GM10266 (cell line): ENCODE data around the gene ANKH.

Experiments used
- DNase-seq: peaks from one replicate; pipeline ENCODE4 v3.0.0; 2012; ENCODE audit errors: extremely low spot score
- TF ChIP-seq, protein P1 (sequence below): IDR thresholded peaks from 2 replicates; pipeline ENCODE4 v1.5.1; 2012; ENCODE audit warnings: mild to moderate bottlenecking, low read depth; ENCODE audit not compliant: control insufficient read depth, insufficient read depth; ENCODE audit errors: missing control alignments

Gene ANKH

DNA sequence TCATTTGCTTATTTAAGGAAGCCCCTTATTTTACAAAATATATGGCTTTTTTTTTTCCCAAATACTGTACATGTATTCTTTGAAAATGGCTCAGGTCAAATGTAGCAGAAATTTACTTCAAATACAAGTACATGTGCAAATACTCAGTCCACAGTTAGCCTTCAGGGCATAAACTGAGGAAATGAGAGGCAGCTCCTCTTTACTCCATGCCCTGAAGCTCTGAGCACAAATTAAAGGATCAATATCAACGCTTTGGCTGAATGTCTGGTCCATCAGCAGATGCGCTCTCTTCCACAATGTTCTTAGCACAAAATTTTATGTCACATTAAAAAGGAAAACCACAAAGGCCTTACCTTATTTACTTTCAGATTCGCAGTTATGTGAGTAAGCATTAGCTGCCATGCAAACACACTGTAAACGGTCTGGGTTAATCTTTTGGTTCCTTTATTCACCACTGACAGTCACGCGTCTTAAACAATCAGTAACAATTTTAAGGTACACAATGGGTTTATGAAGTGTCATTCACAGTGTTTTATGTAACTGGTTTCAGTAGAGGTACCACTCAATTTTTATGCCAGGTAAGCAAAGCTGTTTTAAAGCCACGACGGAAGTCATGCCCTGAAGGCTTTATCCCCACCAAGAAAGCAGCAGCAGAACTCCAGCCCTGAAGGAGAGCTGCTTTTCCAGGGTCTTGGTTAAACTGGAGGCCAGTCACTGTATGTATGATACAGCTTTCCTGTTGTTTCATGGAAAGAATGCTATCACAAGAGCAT lies 103.7 kb downstream of the ANKH start:
- TF ChIP-seq, protein P1, sequence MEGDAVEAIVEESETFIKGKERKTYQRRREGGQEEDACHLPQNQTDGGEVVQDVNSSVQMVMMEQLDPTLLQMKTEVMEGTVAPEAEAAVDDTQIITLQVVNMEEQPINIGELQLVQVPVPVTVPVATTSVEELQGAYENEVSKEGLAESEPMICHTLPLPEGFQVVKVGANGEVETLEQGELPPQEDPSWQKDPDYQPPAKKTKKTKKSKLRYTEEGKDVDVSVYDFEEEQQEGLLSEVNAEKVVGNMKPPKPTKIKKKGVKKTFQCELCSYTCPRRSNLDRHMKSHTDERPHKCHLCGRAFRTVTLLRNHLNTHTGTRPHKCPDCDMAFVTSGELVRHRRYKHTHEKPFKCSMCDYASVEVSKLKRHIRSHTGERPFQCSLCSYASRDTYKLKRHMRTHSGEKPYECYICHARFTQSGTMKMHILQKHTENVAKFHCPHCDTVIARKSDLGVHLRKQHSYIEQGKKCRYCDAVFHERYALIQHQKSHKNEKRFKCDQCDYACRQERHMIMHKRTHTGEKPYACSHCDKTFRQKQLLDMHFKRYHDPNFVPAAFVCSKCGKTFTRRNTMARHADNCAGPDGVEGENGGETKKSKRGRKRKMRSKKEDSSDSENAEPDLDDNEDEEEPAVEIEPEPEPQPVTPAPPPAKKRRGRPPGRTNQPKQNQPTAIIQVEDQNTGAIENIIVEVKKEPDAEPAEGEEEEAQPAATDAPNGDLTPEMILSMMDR, result no peak
- no peak for DNase-seq

DNA sequence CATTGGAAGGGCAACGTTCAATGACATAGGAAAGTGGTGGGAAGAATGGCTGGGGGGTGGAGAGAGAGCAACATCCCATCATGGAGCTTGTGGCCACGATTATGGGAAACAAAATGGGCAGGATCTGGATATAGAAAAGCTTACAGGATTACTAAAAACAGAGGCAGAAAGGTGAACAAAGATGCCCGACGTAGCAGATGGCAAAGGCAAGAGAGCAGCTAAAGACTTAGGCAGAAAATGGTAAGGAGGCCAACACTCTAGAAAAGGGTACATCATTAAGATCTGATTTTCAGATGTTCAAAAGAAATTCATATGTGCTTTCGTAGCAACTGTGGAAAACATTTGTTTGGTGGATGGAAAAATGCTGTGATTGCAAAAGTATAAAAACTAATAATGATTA lies 104.5 kb downstream of the ANKH start:
- DNase-seq, result no peak
- TF ChIP-seq, protein P1, result no peak

DNA sequence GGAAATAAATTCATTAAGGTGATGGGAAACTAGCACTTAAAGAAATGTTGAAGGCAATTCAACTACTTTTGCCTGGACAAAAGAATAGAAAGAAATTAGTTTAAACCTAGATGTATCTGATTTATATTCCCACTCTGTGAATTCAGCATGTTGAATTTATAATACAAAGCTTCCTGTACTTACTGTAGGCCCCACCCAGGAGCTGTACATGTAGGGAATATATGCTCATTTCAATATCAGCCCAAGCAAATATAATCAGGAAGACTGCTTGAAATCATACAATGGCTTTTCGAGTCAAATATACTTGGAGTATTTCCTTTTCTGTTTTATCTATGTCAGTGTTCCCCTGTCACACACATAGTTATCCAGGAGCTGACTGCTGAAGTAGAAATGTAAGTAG lies 105.0 kb downstream of the ANKH start:
- TF ChIP-seq, protein P1, result no peak
- DNase-seq, result no peak

DNA sequence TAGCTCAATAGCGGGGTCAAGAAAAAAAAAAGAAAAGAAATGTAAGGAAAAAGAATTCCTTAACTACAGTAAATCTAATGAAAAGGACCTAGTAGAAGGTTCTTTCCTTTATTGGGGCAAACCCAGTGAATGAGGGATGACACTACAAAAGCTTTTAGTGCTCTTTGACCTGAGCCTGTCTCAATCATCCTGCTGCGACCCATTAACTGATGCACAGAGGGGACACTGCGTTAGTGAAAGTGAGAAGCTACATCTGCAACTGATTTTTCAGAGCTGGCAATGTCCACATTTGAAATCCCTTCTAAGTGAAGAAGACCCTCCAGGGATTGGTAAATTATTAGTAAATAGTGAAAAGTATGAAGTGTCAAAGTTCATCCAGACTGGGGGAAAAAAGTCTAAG lies 106.0 kb downstream of the ANKH start:
- DNase-seq, result no peak
- TF ChIP-seq, protein P1, result no peak

DNA sequence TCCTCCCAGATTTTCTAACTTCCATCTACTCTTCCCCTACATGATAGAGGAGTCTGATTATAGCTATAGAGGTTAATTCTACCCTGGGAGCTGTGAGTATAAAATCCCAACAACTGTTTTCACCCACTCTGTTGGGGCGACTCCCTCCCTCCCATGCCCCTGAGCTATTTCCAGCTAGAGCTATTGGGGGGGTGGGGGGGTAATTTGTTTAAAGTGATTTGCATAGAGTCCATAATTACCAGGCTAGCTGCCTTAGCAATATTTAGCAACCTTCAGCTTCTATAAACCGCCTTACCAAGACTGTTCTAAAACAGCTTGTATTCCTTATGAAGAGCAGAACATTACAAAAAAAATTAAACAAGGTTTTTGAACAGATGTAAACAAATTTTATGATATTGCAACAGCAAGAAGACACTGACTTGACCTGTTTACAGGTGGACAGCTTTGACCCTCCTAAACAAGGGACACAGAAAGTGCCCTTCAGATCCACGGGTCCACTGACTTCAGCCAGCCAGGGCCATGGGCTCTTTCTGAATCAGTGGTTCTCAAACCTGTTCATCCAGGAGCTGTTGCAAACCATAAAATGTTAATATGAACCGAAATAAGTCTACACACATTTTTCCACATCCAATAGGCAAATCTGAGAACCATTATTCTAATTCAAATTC lies 108.9 kb downstream of the ANKH start:
- TF ChIP-seq, protein P1, result no peak
- no peak for DNase-seq

DNA sequence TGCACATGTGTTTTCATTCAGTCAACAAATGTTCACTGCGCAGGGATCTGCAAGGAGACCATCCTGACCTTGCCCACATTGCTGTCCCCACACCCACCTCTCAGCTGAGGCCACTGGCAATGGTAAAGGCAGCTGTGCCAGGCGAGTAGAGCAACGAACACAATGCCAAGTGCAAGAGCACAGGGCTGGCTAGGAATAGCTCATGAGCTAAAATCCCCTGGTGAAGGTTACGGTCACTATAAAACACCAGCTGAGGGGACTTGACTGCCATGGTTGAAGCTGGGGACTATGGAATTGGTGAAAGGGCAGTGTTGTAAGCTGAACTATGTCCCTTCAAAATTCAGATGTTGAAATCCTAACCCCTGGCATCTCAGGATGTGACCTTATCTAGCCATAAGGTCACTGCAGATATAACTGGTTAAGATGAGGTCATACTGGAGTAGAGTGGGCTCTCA lies 111.0 kb downstream of the ANKH start:
- TF ChIP-seq, protein P1, result no peak
- DNase-seq, result no peak
